Ovary (tissue), 3 donors: ENCODE data around the gene ADCY9.

Experiments used
- CTCF ChIP-seq, 3 donors: fragments of 450-650 bp in 2 of 3; fragments of 200-600 bp in 1 of 3; IDR thresholded peaks; one replicate each; pipeline versions ENCODE4 v1.5.1 to v1.8.0; 2016 to 2022; ENCODE audit warnings: antibody characterized with exemption in 3 of 3, mild to moderate bottlenecking in 1 of 3
- EP300 ChIP-seq: sonication (generic); formaldehyde crosslinking; IDR thresholded peaks from one replicate; pipeline ENCODE4 v1.6.1; 2017; ENCODE audit warnings: antibody characterized with exemption
- donor health status: DM: no; HTN: no; CAD: no.

DNA sequence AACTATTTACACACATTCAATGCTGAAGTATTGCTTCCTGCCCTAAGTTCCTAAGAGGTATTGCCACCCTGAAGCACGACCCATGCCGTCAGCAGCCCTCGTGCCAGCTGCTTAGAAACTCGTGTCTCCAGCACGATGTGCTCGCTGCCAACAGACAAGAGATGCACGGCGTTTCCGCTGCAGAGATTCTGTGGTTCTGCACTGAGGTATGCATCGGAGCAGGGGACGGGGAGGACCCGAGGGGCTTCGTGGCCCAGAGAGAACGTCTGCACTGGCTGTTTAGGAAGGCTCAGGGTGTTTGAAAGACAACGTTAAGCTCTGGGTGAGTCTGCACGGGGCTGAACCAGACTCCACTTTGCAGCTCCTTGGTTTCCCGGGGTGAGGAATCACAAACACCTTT lies 153.0 kb downstream of the ADCY9 start:
- TF ChIP-seq CTCF (IDR thresholded peaks at IDR 0.05) (no peak), EP300 (no peak)
